K562 (cell line): ENCODE data around the gene IL27RA. TPM values are rescaled to one million over a fixed set of nuclear protein-coding genes. Genes with fewer than 3 reads are reported as not detected.

Experiments
- ASH1L ChIP-seq: fragments of 450-650 bp; IDR thresholded peaks from 2 replicates; pipeline ENCODE4 v1.6.1; 2018; ENCODE audit warnings: borderline replicate concordance, mild to moderate bottlenecking, low read depth; ENCODE audit not compliant: partially characterized antibody
- HDAC8 ChIP-seq: fragments of 450-650 bp; IDR thresholded peaks from 2 replicates; pipeline ENCODE4 v1.6.1; 2016; ENCODE audit warnings: mild to moderate bottlenecking, missing genetic modification characterization, moderate library complexity, missing compliant biosample characterization
- HDGF ChIP-seq: fragments of 450-650 bp; IDR thresholded peaks from 2 replicates; pipeline ENCODE4 v1.6.1; 2016
- NFIX ChIP-seq: fragments of 250-450 bp; sonication (Bioruptor Pico); IDR thresholded peaks from 2 replicates; pipeline ENCODE4 v1.4.0; 2020; ENCODE audit warnings: low read depth, mild to moderate bottlenecking, moderate library complexity
- SAFB2 ChIP-seq: fragments of 200-400 bp; formaldehyde crosslinking; IDR thresholded peaks from 2 replicates; pipeline ENCODE4 v1.6.1; 2018; ENCODE audit warnings: borderline replicate concordance, low read length, low read depth, moderate library complexity; ENCODE audit not compliant: severe bottlenecking
- SMAD4 ChIP-seq: fragments of 250-450 bp; sonication (Bioruptor Pico); conservative IDR thresholded peaks from 2 replicates; pipeline ENCODE4 v1.8.0; 2021; ENCODE audit warnings: inconsistent platforms, mild to moderate bottlenecking, moderate library complexity
- TAF15 ChIP-seq: fragments of 200-400 bp; formaldehyde crosslinking; IDR thresholded peaks from 2 replicates; pipeline ENCODE4 v1.6.1; 2017; ENCODE audit warnings: mild to moderate bottlenecking, low read depth, low read length, moderate library complexity
- polyA plus RNA-seq, 8 experiments: library from polyadenylated mRNA; depleted of rRNA in 4 of 8; stranded (reverse) in 5 of 8; unstranded in 3 of 8; fragments of >200 nt; fragmentation: Nextera tagmentation in 2 of 8; fragmentation: Illumina TruSeq in 1 of 8; extraction: Ambion mirVana in 2 of 8; extraction: Trizol in 1 of 8; gene quantifications; 2 replicates each; pipeline versions ENCODE4 v1.2.1 to v1.2.3, GENCODE V29; 2011 to 2014; ENCODE audit warnings: inconsistent platforms in 1 of 8, missing spikeins in 1 of 8
- total RNA-seq, 7 experiments: library from RNA; depleted of rRNA in 6 of 7; stranded (reverse); fragments of >200 nt in 6 of 7; fragmentation: Illumina TruSeq in 2 of 7; extraction: Trizol in 2 of 7; gene quantifications; 2 replicates each; pipeline versions ENCODE4 v1.2.1 to v1.2.3, GENCODE V29; 2011 to 2021; ENCODE audit warnings: low replicate concordance in 1 of 7
- TF ChIP-seq, protein P1 (sequence below), 2 experiments: fragments of 450-650 bp in 1 of 2; sonication (generic) in 1 of 2; formaldehyde crosslinking in 1 of 2; IDR thresholded peaks; 2 replicates each; pipeline versions ENCODE4 v1.7.1 to v1.9.0; 2016 to 2022; ENCODE audit warnings: inconsistent platforms in 1 of 2, mild to moderate bottlenecking in 1 of 2, missing genetic modification reagents in 1 of 2
- TF ChIP-seq, protein P2 (sequence below): fragments of 250-450 bp; sonication (Bioruptor Pico); IDR thresholded peaks from 2 replicates; pipeline ENCODE4 v1.8.0; 2021; ENCODE audit warnings: moderate library complexity, mild to moderate bottlenecking, inconsistent platforms
- TF ChIP-seq, protein P3 (sequence below), 2 experiments: fragments of 250-450 bp in 1 of 2; fragments of 450-650 bp in 1 of 2; sonication (Bioruptor Pico) in 1 of 2; IDR thresholded peaks; 2 replicates each; pipeline versions ENCODE4 v1.6.1 to v1.8.0; 2016 to 2021; ENCODE audit warnings: mild to moderate bottlenecking in 2 of 2, moderate library complexity in 2 of 2, missing compliant biosample characterization in 1 of 2, missing genetic modification characterization in 1 of 2
- TF ChIP-seq, protein P4 (sequence below): fragments of 450-650 bp; IDR thresholded peaks from 2 replicates; pipeline ENCODE4 v1.6.1; 2016; ENCODE audit warnings: antibody characterized with exemption
- TF ChIP-seq, protein P5 (sequence below): IDR thresholded peaks from 2 replicates; pipeline ENCODE4 v1.6.1; 2011; ENCODE audit warnings: borderline replicate concordance, low read depth, mild to moderate bottlenecking, moderate library complexity, low read length; ENCODE audit not compliant: insufficient read depth, poor library complexity, severe bottlenecking

Gene IL27RA
- total and polyA plus RNA-seq, 9 of the 15 experiments (the other 6 are each of a cell fraction or from before 2014, with no cell fraction given), result 1.9 to 15.9 (median 12.0) TPM

DNA sequence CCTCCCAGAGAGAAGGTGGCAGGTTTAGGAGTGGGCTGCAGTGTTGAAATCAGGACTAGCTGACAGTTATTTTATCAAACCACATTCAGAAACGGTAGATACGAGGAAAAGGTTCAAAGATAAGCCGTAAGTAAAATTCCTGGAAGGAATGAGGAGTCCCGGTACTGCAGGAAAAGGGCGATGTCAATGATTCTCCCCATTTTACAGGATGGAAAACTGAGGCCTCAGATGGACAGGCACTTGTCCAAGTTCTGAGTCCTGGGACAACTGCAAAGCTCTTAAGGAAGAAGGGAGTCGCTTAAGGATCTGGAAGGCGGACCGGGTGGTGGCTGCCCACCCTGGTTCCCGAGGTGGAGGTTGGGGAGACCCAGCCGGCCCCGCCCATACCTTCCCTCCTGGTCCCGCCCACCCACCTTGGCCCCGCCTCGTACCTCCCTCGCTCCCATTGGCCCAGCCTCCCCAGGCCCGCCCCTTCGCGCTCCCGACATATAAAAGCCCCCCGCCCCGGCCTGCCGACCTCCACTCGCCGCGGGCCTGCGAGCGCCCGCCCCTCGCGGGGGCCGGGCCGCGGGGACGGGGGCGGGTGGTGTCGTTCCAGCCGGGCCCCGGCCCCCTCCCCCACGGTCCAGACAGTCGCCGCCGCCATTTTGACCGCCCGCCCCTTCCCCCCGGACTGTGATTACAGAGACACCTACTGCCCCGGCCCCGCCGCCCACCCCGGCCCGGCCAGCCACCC, 26.0 kb upstream of the IL27RA start (continued):
- TF ChIP-seq, protein P1, sequence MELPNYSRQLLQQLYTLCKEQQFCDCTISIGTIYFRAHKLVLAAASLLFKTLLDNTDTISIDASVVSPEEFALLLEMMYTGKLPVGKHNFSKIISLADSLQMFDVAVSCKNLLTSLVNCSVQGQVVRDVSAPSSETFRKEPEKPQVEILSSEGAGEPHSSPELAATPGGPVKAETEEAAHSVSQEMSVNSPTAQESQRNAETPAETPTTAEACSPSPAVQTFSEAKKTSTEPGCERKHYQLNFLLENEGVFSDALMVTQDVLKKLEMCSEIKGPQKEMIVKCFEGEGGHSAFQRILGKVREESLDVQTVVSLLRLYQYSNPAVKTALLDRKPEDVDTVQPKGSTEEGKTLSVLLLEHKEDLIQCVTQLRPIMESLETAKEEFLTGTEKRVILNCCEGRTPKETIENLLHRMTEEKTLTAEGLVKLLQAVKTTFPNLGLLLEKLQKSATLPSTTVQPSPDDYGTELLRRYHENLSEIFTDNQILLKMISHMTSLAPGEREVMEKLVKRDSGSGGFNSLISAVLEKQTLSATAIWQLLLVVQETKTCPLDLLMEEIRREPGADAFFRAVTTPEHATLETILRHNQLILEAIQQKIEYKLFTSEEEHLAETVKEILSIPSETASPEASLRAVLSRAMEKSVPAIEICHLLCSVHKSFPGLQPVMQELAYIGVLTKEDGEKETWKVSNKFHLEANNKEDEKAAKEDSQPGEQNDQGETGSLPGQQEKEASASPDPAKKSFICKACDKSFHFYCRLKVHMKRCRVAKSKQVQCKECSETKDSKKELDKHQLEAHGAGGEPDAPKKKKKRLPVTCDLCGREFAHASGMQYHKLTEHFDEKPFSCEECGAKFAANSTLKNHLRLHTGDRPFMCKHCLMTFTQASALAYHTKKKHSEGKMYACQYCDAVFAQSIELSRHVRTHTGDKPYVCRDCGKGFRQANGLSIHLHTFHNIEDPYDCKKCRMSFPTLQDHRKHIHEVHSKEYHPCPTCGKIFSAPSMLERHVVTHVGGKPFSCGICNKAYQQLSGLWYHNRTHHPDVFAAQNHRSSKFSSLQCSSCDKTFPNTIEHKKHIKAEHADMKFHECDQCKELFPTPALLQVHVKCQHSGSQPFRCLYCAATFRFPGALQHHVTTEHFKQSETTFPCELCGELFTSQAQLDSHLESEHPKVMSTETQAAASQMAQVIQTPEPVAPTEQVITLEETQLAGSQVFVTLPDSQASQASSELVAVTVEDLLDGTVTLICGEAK (IDR thresholded peaks at IDR 0.05), result peak; percentile 12; the same call in 1 of the 2 replicates
- TF ChIP-seq, protein P1 (CRISPR knock-in tag; IDR thresholded peaks at IDR 0.05), result no peak
- TF ChIP-seq TAF15 (no peak), SAFB2 (no peak), HDAC8 (tag) (no peak), HDGF (peak; percentile 100), NFIX (CRISPR knock-in tag) (no peak), ASH1L (peak; percentile 54), SMAD4 (CRISPR knock-in tag) (no peak)
- TF ChIP-seq, protein P2, sequence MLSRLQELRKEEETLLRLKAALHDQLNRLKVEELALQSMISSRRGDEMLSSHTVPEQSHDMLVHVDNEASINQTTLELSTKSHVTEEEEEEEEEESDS (CRISPR knock-in tag), result no peak
- TF ChIP-seq, protein P3, sequence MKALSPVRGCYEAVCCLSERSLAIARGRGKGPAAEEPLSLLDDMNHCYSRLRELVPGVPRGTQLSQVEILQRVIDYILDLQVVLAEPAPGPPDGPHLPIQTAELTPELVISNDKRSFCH (CRISPR knock-in tag; IDR thresholded peaks at IDR 0.05), result no peak
- TF ChIP-seq, protein P3 (tag; IDR thresholded peaks at IDR 0.05), result peak; percentile 89; the same call in 1 of the 2 replicates
- TF ChIP-seq, protein P4, sequence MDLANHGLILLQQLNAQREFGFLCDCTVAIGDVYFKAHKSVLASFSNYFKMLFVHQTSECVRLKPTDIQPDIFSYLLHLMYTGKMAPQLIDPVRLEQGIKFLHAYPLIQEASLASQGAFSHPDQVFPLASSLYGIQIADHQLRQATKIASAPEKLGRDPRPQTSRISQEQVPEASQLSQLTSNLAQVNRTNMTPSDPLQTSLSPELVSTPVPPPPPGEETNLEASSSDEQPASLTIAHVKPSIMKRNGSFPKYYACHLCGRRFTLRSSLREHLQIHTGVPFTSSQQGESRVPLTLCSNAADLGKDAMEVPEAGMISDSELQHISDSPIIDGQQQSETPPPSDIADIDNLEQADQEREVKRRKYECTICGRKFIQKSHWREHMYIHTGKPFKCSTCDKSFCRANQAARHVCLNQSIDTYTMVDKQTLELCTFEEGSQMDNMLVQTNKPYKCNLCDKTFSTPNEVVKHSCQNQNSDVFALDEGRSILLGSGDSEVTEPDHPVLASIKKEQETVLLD, result 0 out of 2 replicates have a peak, but pooled peaks have one; percentile 23
- TF ChIP-seq, protein P5, sequence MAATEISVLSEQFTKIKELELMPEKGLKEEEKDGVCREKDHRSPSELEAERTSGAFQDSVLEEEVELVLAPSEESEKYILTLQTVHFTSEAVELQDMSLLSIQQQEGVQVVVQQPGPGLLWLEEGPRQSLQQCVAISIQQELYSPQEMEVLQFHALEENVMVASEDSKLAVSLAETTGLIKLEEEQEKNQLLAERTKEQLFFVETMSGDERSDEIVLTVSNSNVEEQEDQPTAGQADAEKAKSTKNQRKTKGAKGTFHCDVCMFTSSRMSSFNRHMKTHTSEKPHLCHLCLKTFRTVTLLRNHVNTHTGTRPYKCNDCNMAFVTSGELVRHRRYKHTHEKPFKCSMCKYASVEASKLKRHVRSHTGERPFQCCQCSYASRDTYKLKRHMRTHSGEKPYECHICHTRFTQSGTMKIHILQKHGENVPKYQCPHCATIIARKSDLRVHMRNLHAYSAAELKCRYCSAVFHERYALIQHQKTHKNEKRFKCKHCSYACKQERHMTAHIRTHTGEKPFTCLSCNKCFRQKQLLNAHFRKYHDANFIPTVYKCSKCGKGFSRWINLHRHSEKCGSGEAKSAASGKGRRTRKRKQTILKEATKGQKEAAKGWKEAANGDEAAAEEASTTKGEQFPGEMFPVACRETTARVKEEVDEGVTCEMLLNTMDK, result no peak
